Stomach (tissue), 4 donors: ENCODE results near the gene MAPK7.

Source experiments
- EP300 ChIP-seq: sonication (generic); formaldehyde crosslinking; IDR thresholded peaks from one replicate; pipeline ENCODE4 v1.6.1; 2017; ENCODE audit warnings: antibody characterized with exemption
- POLR2AphosphoS5 ChIP-seq, 3 donors: sonication (generic); formaldehyde crosslinking; IDR thresholded peaks; one replicate each; pipeline ENCODE4 v1.6.1; 2016; ENCODE audit warnings: antibody characterized with exemption in 3 of 3
- TF ChIP-seq, protein P1 (sequence below), 7 experiments: fragments of 450-650 bp in 4 of 7; fragments of 200-600 bp in 3 of 7; sonication (generic) in 3 of 7; IDR thresholded peaks; one replicate each; pipeline ENCODE4 v1.5.1; 2016 to 2019; ENCODE audit warnings: antibody characterized with exemption in 7 of 7, control low read depth in 2 of 7, mild to moderate bottlenecking in 1 of 7

DNA sequence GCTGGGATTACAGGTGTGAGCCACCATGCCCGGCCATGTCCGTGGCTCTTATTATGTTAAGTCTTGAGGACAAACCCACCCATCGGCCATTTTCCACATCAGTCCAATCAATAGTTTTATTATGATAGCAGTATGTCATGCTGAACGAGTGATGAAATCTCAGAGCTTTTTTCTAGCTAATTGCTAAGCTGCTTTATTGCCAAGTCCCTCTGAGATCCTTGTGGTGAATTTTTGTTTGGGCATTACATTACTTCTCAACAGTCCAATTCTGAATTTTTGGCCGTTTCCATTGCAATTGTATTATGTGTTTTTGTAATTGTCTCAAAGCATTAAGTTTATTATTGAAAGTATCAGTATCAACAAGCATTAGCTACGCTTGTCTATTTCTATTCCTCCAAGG, 43.6 kb downstream of the MAPK7 start:
- no peak for TF ChIP-seq EP300
- TF ChIP-seq, protein P1, sequence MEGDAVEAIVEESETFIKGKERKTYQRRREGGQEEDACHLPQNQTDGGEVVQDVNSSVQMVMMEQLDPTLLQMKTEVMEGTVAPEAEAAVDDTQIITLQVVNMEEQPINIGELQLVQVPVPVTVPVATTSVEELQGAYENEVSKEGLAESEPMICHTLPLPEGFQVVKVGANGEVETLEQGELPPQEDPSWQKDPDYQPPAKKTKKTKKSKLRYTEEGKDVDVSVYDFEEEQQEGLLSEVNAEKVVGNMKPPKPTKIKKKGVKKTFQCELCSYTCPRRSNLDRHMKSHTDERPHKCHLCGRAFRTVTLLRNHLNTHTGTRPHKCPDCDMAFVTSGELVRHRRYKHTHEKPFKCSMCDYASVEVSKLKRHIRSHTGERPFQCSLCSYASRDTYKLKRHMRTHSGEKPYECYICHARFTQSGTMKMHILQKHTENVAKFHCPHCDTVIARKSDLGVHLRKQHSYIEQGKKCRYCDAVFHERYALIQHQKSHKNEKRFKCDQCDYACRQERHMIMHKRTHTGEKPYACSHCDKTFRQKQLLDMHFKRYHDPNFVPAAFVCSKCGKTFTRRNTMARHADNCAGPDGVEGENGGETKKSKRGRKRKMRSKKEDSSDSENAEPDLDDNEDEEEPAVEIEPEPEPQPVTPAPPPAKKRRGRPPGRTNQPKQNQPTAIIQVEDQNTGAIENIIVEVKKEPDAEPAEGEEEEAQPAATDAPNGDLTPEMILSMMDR (IDR thresholded peaks at IDR 0.05): no peak
- TF ChIP-seq POLR2AphosphoS5 (IDR thresholded peaks at IDR 0.05): no peak
